GM13976 (cell line): ENCODE data around the gene ABHD3.
A peak's percentile ranks its signal among the peaks of the same experiment; 100 is the strongest.

Experiments
- DNase-seq: peaks from one replicate; pipeline ENCODE4 v3.0.0; 2012; ENCODE audit warnings: low spot score
- in situ Hi-C: fragments of 300-500 bp; cut with MboI; formaldehyde crosslinking; loops from one replicate; pipeline ENCODE4 v1.12.0; 2022; ENCODE audit warnings: low sequenced_read_pairs, mixed read lengths, inconsistent platforms; ENCODE audit not compliant: unreplicated experiment
- TF ChIP-seq, protein P1 (sequence below): IDR thresholded peaks from 2 replicates; pipeline ENCODE4 v1.5.1; 2012; ENCODE audit warnings: borderline replicate concordance, mild to moderate bottlenecking; ENCODE audit not compliant: insufficient read depth; ENCODE audit errors: extremely low read depth, missing control alignments, control extremely low read depth

ABHD3 gene, protein sequence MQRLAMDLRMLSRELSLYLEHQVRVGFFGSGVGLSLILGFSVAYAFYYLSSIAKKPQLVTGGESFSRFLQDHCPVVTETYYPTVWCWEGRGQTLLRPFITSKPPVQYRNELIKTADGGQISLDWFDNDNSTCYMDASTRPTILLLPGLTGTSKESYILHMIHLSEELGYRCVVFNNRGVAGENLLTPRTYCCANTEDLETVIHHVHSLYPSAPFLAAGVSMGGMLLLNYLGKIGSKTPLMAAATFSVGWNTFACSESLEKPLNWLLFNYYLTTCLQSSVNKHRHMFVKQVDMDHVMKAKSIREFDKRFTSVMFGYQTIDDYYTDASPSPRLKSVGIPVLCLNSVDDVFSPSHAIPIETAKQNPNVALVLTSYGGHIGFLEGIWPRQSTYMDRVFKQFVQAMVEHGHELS

DNA sequence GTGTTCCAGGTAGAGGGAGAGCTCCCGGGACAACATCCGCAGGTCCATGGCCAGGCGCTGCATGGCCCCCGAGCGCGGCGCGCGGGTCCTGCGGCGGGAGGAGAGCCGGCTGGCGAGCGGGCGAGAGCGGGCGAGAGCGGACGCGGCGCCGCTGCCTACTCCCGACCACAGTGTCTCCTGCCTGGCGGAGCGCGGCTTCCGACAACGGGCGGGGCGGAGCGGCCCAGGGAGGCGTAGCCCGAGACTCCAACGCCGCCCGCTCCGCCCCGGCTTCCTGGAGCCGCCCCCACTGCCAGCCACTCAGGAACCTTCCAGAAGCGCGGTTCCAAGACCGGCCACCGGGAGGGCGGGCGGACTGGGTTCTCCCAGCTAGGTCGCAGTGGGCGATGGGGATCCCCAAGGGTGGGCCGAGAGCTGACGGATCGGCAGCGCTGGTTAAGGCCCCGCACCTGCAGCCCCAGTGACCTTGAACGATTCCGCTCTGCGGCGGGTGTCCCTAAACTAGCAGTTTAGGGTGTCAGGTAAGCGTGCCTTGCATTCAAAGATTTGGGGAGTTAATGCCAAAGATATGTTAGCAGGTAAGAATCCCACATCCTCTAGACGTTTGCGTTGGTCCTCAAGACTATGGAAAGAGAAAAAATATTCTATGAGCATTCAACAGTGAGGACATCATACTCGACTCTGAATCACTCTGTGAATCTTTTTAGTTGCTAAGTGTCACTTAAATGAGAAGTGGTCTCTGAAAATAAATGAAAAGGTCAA lies at the start of gene ABHD3:
Gene ABHD3 (minus strand): TSS at position 172 of the 762 bp plus-strand sequence. CDS start 109 bp downstream, at position 63.
- peak; percentile 94 for DNase-seq
- in situ Hi-C loops: no loop called here
- TF ChIP-seq, protein P1, sequence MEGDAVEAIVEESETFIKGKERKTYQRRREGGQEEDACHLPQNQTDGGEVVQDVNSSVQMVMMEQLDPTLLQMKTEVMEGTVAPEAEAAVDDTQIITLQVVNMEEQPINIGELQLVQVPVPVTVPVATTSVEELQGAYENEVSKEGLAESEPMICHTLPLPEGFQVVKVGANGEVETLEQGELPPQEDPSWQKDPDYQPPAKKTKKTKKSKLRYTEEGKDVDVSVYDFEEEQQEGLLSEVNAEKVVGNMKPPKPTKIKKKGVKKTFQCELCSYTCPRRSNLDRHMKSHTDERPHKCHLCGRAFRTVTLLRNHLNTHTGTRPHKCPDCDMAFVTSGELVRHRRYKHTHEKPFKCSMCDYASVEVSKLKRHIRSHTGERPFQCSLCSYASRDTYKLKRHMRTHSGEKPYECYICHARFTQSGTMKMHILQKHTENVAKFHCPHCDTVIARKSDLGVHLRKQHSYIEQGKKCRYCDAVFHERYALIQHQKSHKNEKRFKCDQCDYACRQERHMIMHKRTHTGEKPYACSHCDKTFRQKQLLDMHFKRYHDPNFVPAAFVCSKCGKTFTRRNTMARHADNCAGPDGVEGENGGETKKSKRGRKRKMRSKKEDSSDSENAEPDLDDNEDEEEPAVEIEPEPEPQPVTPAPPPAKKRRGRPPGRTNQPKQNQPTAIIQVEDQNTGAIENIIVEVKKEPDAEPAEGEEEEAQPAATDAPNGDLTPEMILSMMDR: no peak

DNA sequence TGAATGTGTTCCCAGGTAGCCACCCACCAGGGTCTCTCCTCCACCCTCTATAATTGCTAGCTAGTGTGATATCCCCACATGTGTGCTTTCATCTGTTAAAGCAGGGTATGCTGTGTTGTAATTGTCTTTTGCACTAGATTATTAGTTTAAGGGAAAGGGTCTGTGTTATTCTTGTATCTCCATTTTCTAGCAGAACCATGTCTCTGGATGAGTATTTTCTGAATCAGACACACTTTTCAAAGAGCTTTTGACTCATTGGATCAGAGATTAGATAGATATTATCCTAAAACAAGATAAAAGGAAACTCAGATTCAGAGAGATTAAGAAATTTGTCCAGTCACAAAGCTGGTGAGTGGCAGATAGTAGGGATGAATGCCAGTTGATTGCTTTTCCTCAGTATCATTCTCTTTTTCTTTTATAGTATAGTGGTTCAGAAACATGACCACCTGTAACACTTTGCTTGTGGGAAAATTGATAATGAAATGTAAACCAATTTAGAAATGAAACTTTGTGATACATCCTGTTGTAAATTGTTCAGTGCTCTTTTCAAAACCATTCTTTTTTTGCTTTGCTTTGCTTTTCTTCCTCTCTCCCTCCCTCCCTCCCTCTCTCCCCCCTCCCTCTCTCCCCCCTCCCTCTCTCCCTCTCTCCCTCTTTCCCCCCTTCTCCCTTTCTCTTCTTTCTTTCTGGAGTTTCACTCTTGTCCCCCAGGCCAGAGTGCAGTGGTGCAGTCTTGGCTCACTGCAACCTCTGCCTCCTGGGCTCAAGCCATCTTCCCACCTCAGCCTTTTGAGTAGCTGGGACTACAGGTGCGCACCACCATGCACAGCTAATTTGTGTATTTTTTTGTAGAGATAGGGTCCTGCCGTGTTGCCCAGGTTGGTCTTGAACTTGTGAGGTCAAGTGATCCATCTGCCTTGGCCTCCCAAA lies 43.5 kb upstream of the ABHD3 start:
- TF ChIP-seq, protein P1: no peak
- in situ Hi-C loops: no loop called here
- no peak for DNase-seq

DNA sequence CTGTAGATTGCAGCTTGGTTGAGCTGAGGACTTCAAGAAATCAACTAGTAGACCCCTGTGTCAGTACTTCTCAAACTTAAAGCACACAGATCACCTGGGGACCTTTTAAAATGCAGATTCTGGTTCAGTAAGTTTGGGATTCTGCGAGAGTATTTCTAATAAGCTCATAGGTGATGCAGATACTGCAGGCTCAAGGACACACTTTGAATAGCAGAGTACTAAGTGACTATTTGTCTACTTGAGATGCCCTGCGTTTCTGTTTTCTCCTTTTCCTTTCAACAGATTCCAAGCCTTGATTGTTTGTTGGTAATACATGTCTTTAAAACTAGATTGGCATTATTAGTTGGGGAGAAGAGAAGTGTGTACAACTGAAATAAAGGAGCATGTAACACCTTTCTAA lies 42.7 kb upstream of the ABHD3 start:
- TF ChIP-seq, protein P1: no peak
- in situ Hi-C loops: no loop called here

DNA sequence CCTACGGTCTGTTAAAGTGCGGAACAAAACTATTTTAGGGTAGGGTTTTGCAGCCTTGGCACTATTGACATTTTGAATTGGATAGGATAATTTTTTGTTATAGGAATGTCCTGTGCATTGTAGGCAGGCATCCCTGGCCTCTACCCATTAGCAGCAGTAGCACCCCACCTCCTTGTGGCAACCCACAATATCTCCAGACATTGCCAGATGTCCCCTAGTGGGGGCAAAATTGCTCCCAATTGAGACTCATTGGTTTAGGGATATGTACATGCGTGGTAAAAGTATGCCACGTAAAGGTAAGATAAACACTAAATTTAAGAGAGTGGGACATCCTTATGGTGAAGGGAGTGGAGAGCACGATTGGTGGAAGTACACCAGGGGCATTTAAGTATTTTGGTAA lies 40.7 kb upstream of the ABHD3 start:
- TF ChIP-seq, protein P1: no peak
- DNase-seq: no peak
- in situ Hi-C loops: no loop called here

More for the DNA sequence above, 42.7 kb upstream of the ABHD3 start:
- no peak for DNase-seq

DNA sequence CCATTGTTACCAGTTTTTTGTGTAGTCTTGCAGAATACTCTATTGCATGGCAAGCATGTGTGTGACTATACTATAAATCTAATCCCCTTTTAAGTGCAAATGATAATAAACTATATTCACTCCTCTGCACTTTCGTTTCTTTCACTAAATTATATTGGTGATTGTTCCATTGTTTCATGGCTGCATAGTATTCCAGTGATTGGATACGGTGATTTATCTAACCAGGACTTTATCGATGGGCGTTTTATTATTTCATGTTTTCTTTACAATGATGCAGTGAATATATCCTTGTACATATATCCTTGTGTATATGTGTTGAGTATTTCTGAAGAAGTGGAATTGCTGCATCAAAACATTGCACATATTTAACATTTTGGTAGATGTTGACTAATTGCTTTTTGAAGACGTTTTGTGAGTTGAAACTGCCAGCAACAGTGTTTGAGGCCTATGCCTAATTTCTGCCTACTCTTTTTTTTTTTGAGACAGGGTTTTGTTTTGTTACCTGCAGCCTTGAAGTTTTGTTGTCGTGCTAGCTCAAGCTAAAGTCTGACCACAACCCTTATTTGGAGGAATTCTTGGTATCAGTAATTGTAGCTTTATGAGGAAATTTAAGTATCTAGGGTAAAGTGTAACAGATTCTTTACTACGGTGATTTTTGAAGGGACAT lies 38.7 kb upstream of the ABHD3 start:
- no peak for DNase-seq
- in situ Hi-C loops: no loop called here
- TF ChIP-seq, protein P1: no peak
